Measurements from ENCODE around the gene SAMD4A.

SAMD4A gene

DNA sequence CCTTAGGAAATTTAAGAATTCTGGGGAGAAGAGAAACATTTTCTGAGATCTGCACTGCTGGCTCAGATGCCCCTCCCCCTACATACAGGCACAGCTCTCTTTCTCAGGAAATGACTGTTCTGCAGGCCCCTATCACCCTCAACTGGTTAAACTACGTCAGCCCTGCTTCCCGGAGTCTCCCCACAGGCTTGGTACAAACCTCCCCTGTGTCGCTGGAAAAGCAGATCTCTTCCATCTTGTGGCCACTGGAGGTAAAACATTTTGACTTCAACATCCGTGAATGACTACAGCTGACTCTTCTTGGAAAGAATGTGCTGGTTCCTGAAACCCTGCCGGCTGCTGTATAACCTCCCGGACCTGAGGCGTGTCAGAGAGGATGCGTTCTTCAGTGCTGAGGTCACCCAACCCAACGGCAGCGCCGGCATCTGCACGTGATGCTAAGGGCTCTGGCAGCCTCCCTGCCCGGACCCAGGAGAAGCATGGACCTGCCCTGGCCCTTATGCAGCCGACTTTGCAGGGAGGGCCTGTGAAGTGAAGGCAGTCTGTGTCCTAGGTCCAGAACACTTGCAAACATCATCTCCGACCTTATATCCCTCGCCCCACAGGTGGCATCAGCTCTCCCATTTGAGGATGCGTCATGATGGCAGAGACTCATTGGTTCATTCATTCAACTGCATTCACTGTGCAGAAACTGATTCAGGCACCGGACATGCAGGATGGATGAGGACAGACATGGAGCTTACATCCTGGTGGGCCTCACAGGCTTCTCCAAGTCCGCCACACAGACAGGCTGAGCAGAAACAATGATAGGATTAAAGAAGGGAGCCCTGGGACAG is 206.5 kb downstream of the SAMD4A start:
- peak; percentile 38; the same call in 1 of the 2 replicates for TF ChIP-seq CTCF (IDR thresholded peaks at IDR 0.05)

- TF ChIP-seq CTCF (IDR thresholded peaks at IDR 0.05), result no peak
These were observed 207.9 kb downstream of the SAMD4A start for GRCh38 chr14:54774824-54775223.

GRCh38 chr14:54775486-54776140 is 208.7 kb downstream of the SAMD4A start:
- no peak for TF ChIP-seq CTCF (IDR thresholded peaks at IDR 0.05)

GRCh38 chr14:54776361-54777001 is 209.6 kb downstream of the SAMD4A start:
- TF ChIP-seq CTCF (IDR thresholded peaks at IDR 0.05), result no peak

DNA sequence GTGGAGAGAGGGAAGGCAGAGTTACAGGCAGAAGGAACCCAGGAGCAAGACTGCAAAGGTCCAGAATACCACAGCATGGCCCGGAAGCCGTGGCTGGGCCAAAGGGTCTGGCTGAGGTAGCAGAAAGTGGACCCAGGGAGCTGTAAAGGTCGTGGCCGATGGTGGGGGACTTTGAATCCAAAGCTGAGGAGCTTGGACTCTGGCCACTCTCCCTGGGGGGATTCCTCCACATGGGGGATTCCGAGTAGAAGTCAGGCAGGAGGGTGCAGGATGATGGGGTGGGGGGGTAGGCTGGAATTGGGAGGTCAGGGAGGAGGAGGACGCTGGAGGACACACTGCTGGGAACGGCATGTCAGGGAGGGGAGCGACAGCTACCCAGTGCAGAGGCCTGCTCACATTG is 210.5 kb downstream of the SAMD4A start:
- TF ChIP-seq CTCF (IDR thresholded peaks at IDR 0.05), result no peak

DNA sequence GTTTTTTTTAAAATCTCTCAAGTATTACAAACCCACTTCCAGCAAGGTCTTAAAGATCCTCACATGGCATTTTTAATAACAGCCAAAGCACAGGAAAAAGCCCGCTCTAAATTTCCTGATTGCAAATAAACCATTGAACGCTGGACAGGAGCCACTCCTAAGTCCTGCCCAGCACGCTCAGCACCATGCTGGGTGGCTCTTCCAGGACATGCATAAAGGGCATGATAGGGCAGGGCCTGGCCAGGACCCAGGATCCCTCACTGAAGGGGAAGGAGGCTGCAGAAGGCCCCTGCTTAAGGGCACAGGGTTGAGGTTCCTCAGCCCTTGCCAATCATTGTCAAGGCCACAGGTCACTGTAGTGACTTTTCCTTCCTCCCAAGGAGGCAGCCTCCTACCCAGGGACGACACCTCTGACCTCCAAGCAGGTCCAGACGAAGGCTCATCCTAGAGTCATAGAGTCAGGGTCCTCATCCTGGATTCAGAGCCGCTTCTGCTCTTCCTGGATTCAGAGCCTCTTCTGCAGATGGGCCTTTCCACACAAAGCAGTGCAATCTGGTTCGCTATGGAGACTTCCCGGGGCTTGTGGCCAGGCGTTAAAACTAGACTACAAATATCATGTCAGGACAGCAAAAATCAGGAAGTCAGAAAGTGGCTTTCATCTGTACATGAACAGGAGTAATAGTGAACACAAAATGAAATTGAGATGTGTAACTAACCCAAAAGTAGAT is 211.9 kb downstream of the SAMD4A start:
- no peak for TF ChIP-seq CTCF (IDR thresholded peaks at IDR 0.05)

- no peak for TF ChIP-seq CTCF (IDR thresholded peaks at IDR 0.05)
These were observed 214.2 kb downstream of the SAMD4A start for GRCh38 chr14:54781080-54781479.

Measured in LNCAP (cell line).